NCI-H187 treated with DMSO at 0.1 percent for 48 hours (cell line): ENCODE results near the gene ANKS3.

Experiments used
- DNase-seq: peaks from one replicate; lab custom pipeline; 2025; lab: John Stamatoyannopoulos, UW

The ANKS3 gene

DNA sequence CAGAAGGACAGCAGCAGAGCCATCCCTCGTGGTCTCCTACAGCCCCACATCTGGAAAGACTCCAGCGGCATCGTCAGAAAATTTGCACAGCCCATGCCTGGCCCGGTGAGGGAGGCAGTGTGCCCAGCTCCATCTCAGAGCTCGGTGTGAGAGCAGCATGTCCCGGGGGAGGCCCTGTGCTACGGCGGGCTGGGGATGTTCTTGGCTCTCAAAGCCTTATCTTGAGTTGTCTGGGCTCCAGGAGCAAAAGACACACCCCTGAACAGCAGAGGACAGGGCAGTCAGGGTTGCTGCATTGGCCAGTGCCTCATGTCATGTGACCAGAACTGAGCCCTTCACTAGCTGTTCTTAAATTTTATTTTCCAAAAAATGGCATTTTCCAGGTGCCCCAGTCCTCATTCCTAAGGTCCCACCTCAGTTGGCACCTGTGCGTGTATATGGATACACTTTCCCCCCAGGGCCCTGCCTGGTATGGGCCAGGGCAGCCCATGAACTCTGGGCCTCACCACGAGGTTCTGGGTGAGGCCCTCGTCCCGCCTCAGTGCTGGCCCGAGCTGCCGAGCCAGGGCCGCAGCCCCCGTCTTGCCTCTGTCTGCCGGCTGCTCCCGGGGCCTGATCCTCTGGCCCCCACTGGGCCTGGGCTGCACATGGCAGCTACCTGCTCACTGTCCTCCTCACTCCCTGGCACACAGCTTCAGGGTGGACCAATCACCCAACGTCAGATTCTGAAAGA lies 37.7 kb downstream of the ANKS3 start:
- DNase-seq: no peak

DNA sequence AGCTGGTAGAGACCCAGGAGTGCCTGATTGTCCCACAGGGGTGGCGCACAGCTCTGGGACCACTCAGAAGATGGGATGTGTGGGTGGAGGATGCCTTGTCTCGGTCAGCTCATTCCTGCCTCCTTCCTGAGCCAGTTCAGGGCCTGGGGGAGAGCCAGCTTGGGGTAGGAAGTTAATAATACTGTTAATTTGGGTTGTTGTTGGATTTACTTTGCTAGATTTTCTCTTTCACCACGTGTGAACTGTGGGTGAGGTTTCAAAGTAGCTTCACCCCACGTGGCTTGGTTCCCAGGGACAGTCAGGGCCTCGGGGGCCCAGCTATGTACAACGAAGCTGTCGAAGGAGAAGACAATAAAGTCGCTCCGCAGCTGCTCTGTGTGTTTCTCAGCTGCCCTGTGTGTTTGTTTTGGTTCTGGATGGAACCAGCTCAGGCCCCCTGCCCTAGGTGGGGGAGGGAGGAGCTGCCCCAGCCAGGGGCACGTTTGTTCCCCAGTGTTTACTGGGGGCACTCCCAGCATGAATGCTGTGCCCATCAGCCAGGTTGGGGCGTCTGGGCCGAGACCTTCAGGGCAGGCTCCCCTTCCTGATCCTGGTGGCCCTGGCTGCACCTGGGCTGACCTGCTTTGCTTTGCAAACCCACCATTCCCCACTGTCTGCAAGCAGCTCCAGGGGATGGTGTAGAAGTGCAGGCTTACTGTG lies 38.4 kb downstream of the ANKS3 start:
- no peak for DNase-seq

DNA sequence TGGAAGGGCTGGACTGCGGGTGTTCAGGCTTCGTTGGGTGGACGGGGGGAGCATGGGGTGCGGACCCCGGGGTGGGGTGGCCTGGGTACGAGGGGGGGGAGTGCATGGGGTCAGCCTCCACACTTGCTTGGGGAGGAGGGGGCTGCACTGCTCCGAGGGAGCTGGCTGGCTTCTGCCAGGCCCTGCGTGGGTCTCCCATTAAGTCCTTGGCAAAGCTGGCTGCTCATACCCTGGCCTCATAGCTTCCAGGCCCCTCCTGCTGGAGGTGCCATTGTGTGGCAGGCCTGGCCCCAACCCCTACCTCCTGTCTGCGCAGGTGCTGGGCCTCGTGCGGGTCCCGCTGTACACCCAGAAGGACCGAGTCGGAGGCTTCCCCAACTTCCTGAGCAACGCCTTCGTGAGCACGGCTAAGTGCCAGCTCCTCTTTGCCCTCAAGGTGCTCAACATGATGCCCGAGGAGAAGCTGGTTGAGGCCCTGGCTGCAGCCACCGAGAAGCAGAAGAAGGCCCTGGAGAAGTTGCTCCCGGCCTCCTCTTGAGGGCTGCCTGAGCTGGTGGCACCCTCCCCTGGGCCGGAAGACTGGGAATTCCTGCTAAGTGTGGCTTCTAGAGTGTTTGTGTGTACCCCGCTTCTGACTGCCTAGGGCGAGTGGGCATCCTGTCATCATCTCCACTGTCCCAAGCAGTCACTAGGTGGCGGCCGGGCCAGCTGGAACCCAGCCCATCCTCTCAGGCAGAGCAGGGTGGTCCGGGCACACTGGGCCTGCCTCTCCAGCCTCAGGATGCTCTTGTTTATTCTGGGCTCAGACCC lies 39.2 kb downstream of the ANKS3 start:
- DNase-seq: no peak

DNA sequence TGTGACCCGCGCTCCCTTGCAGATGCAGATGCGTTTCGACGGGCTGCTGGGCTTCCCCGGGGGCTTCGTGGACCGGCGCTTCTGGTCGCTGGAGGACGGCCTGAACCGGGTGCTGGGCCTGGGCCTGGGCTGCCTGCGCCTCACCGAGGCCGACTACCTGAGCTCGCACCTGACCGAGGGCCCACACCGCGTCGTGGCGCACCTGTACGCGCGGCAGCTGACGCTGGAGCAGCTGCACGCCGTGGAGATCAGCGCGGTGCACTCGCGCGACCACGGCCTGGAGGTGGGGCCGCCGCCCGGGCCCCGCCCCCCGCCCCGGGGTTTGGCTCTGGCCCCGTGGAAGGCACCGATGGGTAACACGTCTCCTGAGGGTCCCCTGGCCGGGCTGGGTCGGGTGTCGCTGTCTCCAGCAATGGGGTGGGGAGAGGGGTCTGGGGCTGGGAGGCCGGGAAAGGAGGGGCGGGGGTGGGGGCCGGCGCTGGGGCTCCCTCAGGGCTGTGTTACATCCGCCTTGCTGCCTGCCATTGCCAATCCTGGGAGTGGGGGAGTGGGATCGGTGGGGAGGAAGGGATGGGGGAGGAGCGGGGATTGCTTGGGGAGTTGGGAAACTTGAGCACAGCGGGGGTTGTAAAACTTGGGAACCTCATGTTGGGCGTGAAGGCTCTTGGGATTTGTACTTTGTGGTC lies 40.0 kb downstream of the ANKS3 start:
- no peak for DNase-seq

DNA sequence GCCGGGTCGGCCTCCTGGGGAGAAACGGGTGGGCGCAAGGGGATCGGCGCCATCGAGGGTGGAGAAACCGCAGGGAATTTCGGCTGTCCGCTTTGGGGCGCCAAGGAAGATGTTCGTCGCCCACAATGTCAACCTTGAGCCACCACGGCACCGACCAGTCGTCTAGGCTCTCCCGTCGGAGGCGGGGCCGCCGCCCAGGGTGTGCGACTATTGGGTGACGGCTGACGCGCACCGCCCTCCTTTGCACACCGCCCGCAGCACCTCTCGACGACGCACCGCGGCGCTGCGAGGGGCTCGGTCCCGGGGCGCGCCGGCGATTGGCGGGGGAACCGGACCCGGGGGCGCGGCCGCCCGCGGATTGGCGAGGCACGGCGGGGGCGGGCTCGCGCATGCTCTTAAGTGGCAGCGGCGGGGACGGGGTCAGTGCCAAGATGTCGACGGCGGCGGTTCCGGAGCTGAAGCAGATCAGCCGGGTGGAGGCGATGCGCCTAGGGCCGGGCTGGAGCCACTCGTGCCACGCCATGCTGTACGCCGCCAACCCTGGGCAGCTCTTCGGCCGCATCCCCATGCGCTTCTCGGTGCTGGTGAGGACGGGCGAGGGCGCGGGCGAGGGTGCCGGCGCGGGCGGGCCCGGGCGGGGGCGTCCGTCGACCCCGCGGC lies 40.6 kb downstream of the ANKS3 start, which contains the start of gene NUDT16L1:
NUDT16L1 (plus strand) TSS at position 267 of the 660 bp plus-strand sequence; CDS start at position 432, 165 bp downstream.
- DNase-seq: peak; percentile 16

DNA sequence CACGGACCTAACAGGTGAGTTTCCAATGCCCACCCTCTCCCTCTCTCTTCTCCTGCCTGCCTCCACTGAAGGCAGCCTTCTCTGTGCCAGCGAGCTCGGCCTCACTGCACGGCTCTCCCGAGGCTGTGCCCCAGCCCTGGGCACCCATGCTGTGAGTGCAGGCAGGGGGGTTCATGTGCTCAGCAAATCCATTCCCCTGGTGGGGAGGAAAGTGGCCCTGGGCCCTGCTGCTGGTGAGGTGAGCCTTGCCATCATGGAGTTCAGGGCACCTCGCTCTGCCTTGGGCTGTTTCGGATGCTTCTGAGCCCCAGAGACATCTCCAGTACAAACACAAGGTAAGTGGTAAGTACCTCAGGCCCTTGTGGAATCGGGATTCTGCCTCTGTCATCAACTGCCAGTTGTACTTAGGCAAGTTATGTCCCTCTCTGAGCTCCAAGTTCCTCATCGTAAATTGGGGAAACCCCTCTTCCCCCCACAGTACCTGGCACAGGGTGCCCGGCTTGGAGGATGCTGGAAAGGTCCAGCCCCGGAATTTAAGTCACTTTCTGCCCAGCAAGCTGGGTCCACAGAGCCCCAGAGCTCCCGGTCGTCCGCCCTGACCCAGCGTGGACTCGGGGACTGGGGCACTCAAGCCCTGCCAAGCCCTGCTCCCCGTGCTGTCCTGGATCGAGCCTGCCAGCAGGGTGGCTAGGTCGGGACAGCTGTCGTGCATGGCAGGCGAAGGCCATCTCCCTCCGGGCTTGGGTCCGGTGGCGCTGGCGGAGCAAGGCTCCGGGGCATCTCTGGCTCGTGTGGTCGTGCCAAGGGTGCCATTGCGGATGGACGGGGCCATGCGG lies 41.4 kb downstream of the ANKS3 start:
- DNase-seq: no peak

DNA sequence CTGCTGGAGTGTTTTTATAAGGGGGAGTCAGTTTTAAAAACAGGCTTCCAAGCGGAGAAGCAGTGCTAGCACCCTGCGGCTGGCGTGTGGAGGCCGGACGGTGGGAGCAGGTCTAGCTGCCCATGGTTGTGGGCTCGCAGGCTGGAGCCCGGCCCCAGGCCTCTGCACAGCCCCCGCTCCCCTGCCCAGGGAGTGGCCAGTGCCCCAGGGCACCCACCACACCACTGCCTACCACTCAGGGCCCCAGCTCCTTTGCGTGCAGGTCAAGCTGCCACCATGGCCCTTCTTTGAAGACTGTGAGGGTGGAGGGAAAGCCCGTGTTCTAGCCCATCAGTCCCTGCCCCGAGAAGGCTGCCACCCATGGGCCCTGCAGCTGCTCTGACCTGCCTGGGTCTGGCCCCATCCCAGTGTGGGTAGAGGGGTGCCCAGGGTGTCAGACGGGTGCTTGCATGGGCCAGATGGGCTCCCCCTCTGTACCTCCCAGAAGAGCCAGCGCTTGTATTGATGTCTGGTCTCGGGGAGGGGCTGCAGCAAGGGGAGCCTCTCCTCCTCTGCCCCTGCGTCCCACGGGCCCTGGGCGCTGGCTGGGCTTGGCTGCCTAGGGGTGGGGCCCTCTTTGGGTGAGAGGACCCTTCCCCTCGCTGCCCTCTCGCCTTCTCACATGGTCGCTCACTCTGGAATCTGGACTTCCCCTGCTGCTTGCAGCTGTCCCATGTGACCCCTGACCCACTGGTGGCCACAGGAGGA lies 42.2 kb downstream of the ANKS3 start:
- no peak for DNase-seq

DNA sequence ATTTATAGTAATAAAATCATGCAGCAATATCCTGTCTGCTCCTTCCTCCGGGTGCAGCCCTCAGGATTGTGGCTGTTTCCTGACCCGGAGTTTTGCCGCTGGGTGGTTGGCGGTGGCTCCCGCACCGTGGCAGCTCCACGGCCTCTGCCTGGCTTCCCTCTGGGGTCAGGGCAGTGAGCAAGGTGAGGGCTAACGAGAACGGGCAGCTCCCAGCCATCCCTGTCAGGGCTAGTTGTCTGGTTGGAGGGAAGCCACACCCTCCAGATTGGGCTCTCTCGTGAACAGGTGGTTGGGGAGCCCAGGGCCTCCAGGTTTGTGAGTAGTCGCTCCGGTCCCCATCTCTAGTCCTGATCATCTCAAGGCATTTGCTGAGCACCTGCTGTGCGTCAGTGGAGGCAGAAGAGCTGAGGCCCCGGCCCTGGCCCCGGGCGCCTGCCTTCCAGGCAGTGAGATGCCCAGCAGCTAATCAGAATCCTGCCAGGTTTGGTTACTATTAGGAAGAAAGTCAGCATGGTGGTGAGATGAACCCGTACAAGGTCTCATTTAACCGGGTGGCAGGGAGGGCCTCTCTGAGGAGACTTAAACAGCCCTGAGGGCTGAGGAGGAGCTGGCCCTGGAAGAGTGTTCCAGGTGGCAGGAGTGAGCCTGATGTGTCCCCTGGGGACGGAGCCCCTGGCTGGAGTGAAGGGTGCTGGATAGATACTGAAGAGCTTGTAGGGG lies 43.0 kb downstream of the ANKS3 start:
- DNase-seq: no peak

DNA sequence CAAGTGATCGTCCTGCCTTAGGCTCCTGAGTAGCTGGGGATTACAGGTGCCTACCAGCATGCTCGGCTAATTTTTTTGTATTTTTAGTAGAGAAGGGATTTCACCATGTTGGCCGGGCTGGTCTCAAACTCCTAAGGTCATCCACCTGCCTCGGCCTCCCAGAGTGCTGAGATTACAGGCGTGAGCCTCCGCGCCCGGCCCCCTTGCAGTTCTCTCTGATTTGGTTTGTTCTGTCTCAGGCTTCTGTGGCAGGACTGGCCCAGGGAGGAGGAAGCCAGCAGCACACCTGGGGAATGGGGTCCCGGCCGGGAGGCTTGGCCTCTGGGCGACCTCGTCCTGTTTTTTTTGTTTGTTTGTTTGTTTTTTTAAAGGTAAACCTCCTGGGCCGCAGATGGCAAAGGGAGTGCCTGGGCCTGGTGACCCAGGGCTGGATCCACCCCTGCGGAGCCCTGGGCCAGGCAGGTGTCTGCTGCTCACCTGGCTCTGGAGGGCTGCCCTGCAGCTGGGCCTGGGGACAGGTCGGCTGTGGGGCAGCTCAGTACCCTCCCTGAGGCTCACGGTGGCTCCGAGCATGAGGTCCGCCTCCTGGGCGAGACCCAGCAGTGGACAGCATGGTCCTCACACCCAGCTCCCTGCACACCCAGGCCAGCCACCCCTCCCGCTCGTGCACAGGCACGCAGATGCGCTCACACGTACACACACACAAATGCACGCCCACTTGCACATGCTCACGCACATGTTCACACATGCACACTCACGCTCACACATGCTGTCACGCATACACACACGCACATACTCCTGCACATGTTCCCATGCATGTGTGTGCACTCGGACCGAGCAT lies 44.0 kb downstream of the ANKS3 start:
- no peak for DNase-seq

DNA sequence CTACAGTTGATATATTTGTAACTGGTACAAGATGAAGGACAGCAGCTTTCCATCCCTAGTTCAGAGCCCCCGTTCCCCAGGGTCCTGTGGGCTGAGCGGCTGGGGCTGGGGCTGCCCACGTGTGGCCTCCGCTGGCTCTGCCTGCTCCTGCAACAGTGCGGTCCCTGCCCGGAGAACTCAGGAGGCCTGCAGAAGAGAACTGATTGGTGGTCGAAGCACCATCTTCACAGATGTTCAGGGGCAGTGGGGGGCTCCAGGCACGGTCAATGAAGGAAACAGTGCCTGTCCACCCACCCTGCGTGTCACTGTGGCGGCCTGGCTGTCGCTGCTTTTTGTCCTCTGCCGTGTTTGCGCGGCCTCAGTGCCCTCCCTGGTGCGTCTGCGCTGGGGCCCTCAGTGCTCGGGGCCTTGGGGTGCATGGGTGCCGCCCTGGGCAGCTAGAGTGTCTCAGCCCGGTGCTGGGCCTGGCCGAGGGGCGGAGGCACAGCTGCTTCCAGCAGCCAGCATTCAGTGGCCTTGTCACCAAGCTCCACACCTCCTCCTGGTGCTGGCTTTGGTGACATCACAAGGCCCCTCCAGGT lies 44.9 kb downstream of the ANKS3 start:
- DNase-seq: no peak

DNA sequence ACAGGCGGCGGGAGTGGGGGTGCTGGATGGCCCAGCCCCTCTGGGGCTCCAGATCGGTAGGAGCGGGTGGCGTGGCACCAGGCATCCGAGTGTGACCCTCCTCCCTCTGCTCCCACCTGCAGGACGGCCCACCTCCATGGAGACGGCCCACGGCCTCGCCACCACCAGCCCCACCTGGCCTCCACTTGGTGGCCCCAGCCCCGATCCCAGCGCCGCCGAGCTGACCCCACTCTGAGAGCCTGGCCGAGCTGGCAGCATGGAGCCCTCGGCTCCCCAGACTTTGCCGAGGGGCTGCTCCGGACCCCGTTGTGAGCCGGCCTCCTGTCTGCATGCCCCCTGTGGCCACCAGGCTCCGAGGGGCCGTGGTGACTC lies 45.4 kb downstream of the ANKS3 start:
- DNase-seq: no peak

DNA sequence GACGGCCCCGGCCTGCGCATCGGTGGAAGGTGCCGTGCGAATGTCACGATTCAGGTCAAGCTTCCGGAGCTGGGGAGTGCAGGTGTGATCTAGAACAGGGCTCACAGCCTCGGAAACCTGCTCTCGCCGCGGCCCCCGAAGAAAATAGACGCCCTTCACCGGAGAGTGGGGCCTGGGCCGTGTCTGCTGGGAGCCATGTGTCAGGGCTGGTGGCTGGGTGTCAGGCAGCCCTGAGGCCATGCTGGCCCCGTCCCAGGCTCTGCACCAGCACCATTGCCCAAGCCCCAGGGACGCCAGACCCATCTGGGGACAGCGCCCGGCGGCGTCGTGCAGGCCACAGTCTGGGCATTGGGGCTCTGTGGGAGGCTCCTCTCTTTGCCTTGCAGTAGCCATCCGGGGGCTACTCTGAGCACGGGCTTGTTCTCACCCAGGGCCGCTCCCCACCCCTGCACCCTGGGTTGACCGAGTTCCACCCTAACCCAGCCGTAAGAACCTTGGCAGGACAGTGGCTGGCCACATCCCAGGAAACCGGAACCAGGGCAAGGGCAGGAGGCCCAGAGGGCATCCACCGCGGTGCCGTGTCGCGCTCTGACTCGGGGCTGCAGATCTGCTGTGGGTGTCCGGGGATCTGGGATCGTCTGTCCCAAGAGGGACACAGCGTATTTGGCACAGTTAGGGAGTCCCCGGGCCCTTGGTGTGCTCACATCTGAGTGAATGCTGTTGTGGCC lies 46.0 kb downstream of the ANKS3 start:
- no peak for DNase-seq

DNA sequence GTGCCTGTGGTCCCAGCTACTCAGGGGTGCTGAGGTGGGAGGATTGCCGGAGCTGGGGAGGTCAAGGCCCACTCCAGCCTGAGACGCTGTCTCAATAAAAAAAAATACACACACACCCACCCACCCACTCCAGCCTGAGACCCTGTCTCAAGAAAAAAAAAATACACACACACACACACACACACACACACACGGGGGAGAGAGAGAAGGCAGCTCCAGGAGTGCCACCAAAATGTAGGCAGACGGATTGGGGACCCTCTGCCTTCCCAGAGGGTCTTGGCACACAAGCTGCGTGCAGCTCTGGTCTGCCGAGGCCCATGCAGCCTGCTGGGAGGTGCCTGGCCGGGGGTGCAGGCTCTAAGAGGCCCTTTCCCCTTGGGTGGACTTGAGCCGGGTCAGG lies 46.7 kb downstream of the ANKS3 start:
- no peak for DNase-seq

DNA sequence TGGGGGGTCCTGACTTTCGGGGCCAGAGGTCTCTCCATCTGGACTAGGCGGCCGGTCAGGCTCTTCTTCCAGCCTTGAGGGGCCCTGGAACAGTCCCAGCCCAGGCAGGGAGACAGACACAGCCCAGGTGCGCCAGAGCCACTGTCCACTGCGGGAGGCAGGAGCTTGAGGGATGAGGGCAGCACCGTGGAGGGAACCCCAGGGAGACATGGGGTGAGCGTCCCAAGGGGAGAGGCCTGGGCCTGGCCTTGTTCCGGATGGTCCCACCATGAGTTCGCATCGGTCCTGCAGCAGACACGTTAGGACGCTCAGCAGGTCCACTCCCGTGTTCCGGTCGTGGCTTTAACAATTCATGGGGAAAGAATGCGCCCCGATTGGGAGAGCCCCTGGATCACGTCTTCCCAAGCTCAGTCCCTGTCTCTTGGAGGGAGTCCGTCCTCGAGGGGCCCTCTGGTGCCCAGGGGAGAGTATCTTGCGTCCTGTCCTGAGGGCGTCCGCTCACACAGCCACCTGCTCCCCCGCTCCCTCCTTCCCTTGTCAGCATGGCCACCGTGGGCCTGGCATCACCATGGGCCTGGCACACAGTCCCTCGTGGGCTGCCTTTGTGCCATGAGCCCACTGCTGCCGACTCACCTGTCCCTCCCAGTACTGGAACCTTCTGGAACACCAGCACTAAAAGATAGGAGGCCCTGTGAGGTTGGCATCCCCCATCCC lies 47.4 kb downstream of the ANKS3 start:
- no peak for DNase-seq

DNA sequence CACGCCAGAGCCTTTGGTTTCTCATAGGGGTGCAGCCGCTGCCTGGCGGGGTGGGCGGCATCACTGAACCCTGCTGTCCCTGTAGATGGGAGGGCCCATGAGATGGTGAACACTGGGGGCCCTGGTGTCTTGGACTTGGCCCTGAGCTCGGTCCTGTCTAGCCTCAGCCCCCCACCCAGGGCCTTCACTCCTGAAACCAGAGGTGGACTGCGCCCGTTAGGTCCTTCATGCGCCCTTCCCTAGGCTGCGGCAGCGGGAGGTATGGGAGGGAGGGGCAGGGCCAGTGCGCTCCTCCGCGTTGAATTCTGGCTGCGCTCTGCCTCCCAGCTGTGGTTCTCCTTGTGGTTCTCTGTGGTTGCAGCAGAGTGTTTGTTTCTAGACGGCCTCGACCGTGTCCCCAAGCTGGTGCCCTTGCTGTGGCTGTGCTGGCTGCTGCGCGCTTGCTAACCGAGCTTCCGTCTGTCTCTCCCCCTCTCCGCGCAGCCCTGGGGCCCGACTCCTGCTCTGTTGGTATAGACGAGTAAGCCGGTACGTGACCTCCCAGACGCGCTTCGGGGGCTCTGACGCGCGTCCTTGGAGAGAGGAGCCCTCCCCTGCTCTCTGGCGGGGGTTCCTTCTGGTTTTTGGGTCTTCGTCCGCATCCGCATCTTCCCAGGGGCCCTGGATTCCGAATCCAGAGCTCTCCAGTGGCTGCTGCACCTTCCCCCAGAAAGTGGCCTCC lies 48.1 kb downstream of the ANKS3 start:
- no peak for DNase-seq

DNA sequence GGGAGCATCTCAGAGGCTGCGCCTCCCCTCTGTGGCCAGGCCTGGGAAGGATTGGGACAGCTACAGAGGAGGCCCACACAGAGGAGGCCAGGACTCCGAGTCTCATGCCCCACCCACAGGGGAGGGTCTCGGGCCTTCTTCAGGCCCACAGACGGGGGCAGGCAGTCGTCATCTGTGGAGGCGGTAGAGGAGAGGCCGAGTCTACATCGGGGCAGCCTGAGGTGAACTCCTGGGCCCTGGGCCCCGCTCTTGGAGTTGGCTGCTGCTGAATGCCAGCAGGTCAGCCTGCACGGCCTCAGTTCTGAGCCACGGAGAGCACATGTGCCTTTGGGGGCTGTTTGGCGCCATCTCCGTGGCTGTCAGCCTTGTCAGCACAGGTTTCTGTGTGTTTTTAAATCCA lies 48.8 kb downstream of the ANKS3 start:
- no peak for DNase-seq
